ENCODE results near the gene SUCNR1. TPM values are rescaled to one million over a fixed set of nuclear protein-coding genes. Genes with fewer than 3 reads are reported as not detected.
A peak's percentile ranks its signal among the peaks of the same experiment; 100 is the strongest.

Gene SUCNR1
- total and polyA plus RNA-seq, 2 of the 4 experiments (the other 2 are of a cell fraction): not detected

- H4K20me1 ChIP-seq (ENCODE audit: insufficient read depth, low read length): no peaks in the 10 kb centered on the region
- WGBS, 2 experiments (ENCODE audit: extremely low coverage in 2 of 2, insufficient read length in 1 of 2): no CpG with 5 or more reads among the region's 6 CpGs
- no peaks in the 10 kb centered on the region for H3K27me3 ChIP-seq (ENCODE audit: control insufficient read depth, insufficient read depth, low read length)
- no peak overlapping the region for H2AK5ac ChIP-seq (ENCODE audit: low read depth, low read length)
- no peak for TF ChIP-seq USF2 (IDR thresholded peaks at IDR 0.05; ENCODE audit: low read depth, low read length)
- TF ChIP-seq MAFK (IDR thresholded peaks at IDR 0.05; ENCODE audit: low read depth, low read length): no peak
- peak overlapping the region; percentile 52; the same call in 1 of the 2 replicates for H3K23ac ChIP-seq (ENCODE audit: low read depth, low read length)
- no peak overlapping the region for H3K9ac ChIP-seq (ENCODE audit: low read depth, low read length)
- DNase-seq (peak; percentile 18), ATAC-seq (ENCODE audit: low read depth) (no peak)
- H3K36me3 ChIP-seq (ENCODE audit: control insufficient read depth, insufficient read depth, low read length): no peaks in the 10 kb centered on the region
- dilution Hi-C loops (cut with HindIII; ENCODE audit: low sequenced_read_pairs, unreplicated experiment): no loop called here
- no peaks in the 10 kb centered on the region for H3K79me1 ChIP-seq (ENCODE audit: low read depth in 1 of 2, low read length in 2 of 2)
- peak overlapping the region; percentile 79 for H2BK120ac ChIP-seq (ENCODE audit: low read depth, low read length)
- BruUV-seq (replicated peaks): no TSS peak
- H4K91ac ChIP-seq (ENCODE audit: insufficient read depth, low read depth, low read length): no peak overlapping the region; the same call in 1 of the 2 replicates
- peak overlapping the region; percentile 53; the same call in 1 of the 3 replicates for H2BK15ac ChIP-seq (ENCODE audit: low read depth, low read length)
- H3K56ac ChIP-seq (ENCODE audit: extremely low read depth, insufficient read depth, low read length): peak overlapping the region; percentile 38; the same call in 1 of the 2 replicates
- intact Hi-C loops (cut with micrococcal nuclease): loop anchor here (5.0 to 10.0 kb wide), 2 partner anchors 60 to 603 kb away; no protein-coding TSS in a partner anchor
- no peak overlapping the region for H3K4me3 ChIP-seq (ENCODE audit: insufficient read depth, low read depth, low read length)
- H3K9me3 ChIP-seq (ENCODE audit: control insufficient read depth, insufficient read depth, low read length): no peaks in the 10 kb centered on the region
- peak overlapping the region in 1 of 2 experiments; percentile 68; a peak in 3 of 4 replicates for H4K8ac ChIP-seq (ENCODE audit: low read depth in 2 of 2, low read length in 2 of 2)
- H2AFZ ChIP-seq (replicated peaks; ENCODE audit: low read length, poor library complexity): no peak overlapping the region
- no peak overlapping the region for H2AK9ac ChIP-seq (replicated peaks; ENCODE audit: low read depth, low read length, poor library complexity)
- peak overlapping the region; percentile 80; the same call in 1 of the 2 replicates for H3K18ac ChIP-seq (ENCODE audit: low read depth, low read length)
- ChIA-PET POLR2A (ENCODE audit: unreplicated experiment) (no interaction called here), CTCF (no interaction called here)
- H3K4ac ChIP-seq (ENCODE audit: low read depth, low read length): no peak overlapping the region
- in situ Hi-C loops (cut with MboI; ENCODE audit: low sequenced_read_pairs): loop anchor here (5.0 kb wide), 1 partner anchor 404 kb away; no protein-coding TSS in a partner anchor
- H2BK20ac ChIP-seq (ENCODE audit: low read depth, low read length): peak overlapping the region; percentile 86
- H3K4me2 ChIP-seq (ENCODE audit: low read depth, low read length): peak overlapping the region; percentile 75; the same call in 1 of the 2 replicates
- peaks cover 3% of the 10 kb centered on the region; the same call in 1 of the 2 replicates for H3K9me1 ChIP-seq (ENCODE audit: insufficient read depth, low read length)
- peak overlapping the region; percentile 70 for H2BK5ac ChIP-seq (ENCODE audit: low read depth, low read length, poor library complexity, severe bottlenecking)
- peak overlapping the region; percentile 31; the same call in 1 of the 2 replicates for H4K5ac ChIP-seq (ENCODE audit: low read depth, low read length)
- no peak overlapping the region for H3K27ac ChIP-seq (ENCODE audit: insufficient read depth, low read length)
- H3K4me1 ChIP-seq (ENCODE audit: control insufficient read depth, insufficient read depth, low read length): peaks cover 7% of the 10 kb centered on the region
- H3K14ac ChIP-seq (replicated peaks; ENCODE audit: low read depth, low read length): peak overlapping the region; percentile 68
Observed at GRCh38 chr3:151841801-151842200, 31.6 kb upstream of the SUCNR1 start.

All from IMR-90 (cell line).